Right ventricle myocardium inferior (tissue), 1 donor: Measurements from ENCODE around the gene VTN. TPM values are rescaled to one million over a fixed set of nuclear protein-coding genes. Genes with fewer than 3 reads are reported as not detected.

Experiments used
- ATAC-seq: fragments of 200-7000 bp; cut with Tn5 transposase; one replicate; pipeline ENCODE4 v1.9.1; 2020; ENCODE audit warnings: mild to moderate bottlenecking, moderate library complexity
- DNase-seq: peaks from one replicate; pipeline ENCODE4 v3.0.0; 2021; ENCODE audit errors: missing footprints
- intact Hi-C: fragments of 100-400 bp; cut with DNase I; formaldehyde crosslinking; loops from one replicate; pipeline ENCODE4 v1.11.0; 2022
- total RNA-seq: library from RNA; stranded (reverse); fragmentation: NEBNext Ultra II Directional; extraction: Animal tissue kit (Norgen Biotek cat#: 25700); gene quantifications from one replicate; pipeline ENCODE4 v1.2.1, GENCODE V29; 2021
- donor health status: DM: no; HTN: yes; CAD: no; lungs with severe emphysema.

VTN gene
- total RNA-seq, 1 donor from 2014 or later = 36.9 TPM

DNA sequence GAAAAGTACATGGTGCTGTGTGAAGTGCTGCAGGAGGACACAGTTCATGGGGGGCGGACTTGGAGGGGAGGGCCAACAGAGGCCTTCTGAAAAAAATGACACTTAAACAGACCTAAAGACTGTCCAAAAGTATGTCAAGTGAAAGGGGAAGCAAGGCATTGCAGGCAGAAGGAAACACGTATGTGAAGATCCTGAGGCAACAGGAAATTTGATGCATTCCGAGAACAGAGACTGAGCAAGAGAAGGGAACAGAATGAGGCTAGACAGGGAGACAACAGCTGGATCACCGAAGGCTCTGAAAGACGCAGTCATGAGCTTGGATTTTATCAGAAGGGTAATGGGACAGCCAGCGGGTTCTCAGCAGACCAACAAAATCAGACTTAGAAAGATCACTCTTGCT is 35.9 kb downstream of the VTN start:
- intact Hi-C loops = loop anchor here (1.0 kb wide), 1 partner anchor 15 kb away; the partner anchor contains the start of gene TMEM97
- DNase-seq = no peak
- no peak for ATAC-seq

- ATAC-seq = no peak
- DNase-seq = no peak
- intact Hi-C loops = no loop called here
These were observed 36.9 kb downstream of the VTN start for GRCh38 chr17:28333083-28333746.

DNA sequence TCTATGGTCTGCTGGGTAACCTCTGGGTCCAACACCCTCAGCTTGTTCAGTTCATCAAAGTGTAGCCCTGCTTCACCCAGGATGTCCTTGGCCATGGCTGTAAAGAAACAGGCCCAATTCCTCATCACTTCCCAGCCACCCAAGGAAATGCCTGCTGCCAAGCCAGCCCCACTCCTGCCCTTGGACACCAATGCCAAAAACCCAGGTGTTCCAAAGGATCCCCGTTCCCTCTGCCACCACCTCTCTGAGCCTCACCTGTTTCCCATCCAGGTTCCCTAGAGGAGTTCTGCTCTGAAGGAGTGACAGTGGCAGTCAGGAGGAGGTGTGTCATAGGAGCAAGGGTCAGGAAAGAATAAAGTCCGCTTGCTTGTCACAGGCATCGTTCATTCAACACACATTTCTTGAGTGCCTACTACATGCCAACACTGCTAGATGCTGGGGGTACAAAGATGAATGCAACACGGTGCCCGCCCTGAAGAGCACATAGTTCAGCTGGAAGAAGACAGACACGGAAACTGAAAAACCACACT is 38.2 kb downstream of the VTN start:
- DNase-seq (no peak), ATAC-seq (no peak)
- intact Hi-C loops = no loop called here

DNA sequence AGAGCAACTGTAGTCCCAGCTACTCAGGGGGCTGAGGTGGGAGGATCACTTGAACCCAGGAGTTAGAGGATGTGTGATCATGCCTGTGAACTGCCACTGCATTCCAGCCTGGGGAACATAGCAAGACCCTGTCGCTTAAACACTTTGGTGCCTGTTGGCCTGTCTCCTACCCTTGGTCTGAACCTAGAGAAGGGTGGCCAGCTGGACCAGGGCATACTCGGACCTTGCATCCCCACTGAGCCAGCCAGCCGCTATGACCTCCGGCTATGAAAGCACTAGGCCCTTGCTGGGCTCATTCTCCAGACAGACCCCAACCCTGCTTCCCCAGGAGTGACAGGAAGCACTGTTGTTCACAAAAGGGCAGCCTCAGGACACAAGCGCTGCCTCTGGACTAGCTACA is 39.4 kb downstream of the VTN start:
- ATAC-seq = no peak
- no peak for DNase-seq
- intact Hi-C loops = no loop called here

GRCh38 chr17:28328325-28328724 is 41.8 kb downstream of the VTN start:
- no peak for ATAC-seq
- DNase-seq = no peak
- intact Hi-C loops = no loop called here

- DNase-seq (no peak), ATAC-seq (no peak)
- intact Hi-C loops = no loop called here
These were observed 42.4 kb downstream of the VTN start for GRCh38 chr17:28327709-28328108.

GRCh38 chr17:28327031-28327607 is 43.0 kb downstream of the VTN start:
- ATAC-seq = no peak
- no peak for DNase-seq
- intact Hi-C loops = no loop called here

GRCh38 chr17:28326114-28326513 is 44.0 kb downstream of the VTN start:
- intact Hi-C loops = no loop called here
- ATAC-seq (no peak), DNase-seq (no peak)

DNA sequence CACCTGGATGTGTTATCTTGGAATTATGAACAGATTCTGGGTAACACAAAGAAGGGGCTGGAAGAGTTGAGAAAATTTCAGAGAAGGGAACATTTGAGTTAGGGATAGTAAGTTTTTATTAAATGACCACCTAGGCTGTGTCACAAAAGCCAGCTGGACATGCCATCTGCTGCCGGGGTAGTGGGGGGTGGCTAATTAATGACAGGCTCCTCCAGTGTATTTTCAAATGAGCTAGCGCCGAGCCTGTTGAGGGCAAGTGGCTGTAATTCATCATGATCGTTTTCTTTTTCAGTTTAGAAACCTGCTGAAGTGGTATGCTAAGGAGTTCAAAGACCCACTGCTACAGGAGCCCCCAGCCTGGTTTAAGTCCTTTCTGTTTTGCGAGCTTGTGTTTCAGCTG is 44.9 kb downstream of the VTN start:
- DNase-seq (no peak), ATAC-seq (no peak)
- intact Hi-C loops = no loop called here

DNA sequence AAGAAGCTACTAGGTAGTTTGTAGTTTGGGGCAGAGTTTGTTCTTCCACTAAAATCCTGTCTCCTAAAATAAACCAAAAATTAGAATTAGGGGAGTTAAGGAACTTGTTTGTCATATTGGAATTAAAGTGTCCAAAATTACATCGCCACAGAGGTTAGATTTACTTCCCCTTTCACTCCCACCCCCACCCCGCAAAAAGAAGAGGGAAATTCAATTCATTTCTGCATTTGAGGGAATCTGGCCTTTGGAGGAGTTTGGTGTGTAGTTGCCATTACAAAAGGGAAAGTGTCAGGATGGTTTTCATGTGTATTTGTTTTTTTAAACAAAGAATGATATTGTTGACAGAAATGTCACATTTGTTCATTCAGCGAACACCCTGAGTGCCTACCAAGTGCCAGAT is 45.3 kb downstream of the VTN start:
- DNase-seq (no peak), ATAC-seq (no peak)
- intact Hi-C loops = no loop called here

- no peak for ATAC-seq
- no peak for DNase-seq
- intact Hi-C loops = no loop called here
These were observed 45.8 kb downstream of the VTN start for GRCh38 chr17:28324267-28324745.

DNA sequence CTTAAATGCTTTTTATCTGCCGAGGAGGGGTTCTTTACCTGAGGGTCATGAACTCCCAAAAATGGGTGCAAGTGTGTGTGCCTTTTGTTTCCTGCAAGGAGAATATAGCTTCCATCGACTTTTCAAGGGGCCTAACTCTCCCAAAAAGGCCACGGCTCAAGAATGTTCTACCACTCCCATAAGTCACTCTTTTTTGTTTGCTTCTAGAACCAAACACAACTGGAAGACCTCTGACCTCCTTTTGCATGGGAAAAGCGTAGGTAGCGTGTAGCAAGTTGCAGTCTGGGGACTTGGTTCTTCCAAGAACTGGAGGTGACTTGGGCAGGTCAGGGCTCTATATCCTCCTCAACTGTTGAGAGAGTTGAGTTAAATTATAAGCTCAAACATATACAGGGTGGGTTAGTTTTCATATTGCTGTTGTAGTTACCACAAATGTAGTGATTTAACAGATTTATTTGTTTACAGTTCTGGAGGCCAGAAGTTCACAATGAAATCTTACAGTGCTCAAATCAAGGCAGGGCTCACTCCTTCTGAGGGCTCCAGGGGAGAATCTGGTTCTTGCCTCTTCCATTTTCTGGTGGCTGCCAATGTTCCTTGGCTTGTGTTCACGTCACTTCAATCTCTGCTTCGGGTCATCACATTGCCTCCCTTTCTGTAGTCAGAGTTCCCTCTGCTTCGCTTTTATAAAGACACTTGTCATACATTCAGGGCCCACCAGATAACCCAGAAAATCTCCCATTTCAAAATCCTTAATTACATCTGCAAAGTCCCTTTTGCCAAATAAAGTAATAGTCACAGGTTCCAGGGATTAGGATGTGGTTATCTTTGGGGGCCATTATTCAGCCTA is 49.7 kb downstream of the VTN start:
- no peak for DNase-seq
- intact Hi-C loops = no loop called here
- no peak for ATAC-seq

DNA sequence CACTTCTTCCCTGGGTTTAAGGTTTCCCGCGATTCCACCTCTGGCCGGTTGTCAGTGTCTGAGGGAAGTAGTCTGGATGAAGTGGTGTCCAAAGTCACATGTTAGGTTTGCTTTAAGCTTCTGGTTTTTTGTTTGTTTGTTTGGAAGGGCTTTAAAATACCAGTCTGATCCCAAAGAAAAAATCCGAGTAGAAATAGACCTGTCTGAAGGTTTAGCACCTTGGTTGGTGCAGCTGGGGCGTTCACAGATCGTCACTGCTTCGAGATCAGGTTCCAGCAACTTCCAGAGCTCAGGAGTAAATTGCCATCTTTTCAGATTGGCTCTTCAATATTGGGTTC is 50.5 kb downstream of the VTN start:
- DNase-seq (no peak), ATAC-seq (no peak)
- intact Hi-C loops = loop anchor here (1.0 kb wide), 1 partner anchor 15 kb away; no protein-coding TSS in a partner anchor

GRCh38 chr17:28318759-28319597 is 51.1 kb downstream of the VTN start, which contains the start of gene TMEM97:
Gene TMEM97 (plus strand): TSS chr17:28319200. CDS start chr17:28319240, 40 bp downstream.
- peak; percentile 98 for DNase-seq
- intact Hi-C loops = loop anchor here (1.0 kb wide), 1 partner anchor 15 kb away; no protein-coding TSS in a partner anchor
- peak; percentile 100 for ATAC-seq

GRCh38 chr17:28317966-28318758 is 51.9 kb downstream of the VTN start:
- ATAC-seq (no peak), DNase-seq (no peak)
- intact Hi-C loops = no loop called here
